Activated CD4-positive, alpha-beta T cell treated with anti-CD3 and anti-CD28 coated beads, Interleukin-2, amount 50 U/mL, for 1 hour (primary cell): ENCODE results near the gene SLC12A2.

Experiments used
- DNase-seq: peaks from one replicate; pipeline ENCODE4 v3.0.0-alpha.2; 2020

SLC12A2 gene

DNA sequence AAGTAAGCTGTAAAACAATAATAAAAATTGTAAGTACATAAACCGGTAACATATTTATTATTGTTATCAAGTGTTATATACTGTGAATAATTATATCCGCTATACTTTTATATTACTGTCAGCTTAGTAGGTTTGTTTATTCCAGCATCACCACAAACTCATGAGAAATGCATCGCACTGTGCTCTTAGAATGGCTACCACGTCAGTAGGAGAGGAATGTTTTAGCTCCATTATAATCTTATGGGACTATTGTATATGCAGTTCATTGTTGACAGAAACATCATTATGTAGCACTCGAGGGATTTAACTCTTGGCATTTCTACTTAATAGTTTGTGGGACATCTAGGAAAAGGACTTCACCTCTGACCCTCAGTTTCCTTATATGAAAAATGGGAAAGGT is 16.4 kb downstream of the SLC12A2 start:
- no peak for DNase-seq

DNA sequence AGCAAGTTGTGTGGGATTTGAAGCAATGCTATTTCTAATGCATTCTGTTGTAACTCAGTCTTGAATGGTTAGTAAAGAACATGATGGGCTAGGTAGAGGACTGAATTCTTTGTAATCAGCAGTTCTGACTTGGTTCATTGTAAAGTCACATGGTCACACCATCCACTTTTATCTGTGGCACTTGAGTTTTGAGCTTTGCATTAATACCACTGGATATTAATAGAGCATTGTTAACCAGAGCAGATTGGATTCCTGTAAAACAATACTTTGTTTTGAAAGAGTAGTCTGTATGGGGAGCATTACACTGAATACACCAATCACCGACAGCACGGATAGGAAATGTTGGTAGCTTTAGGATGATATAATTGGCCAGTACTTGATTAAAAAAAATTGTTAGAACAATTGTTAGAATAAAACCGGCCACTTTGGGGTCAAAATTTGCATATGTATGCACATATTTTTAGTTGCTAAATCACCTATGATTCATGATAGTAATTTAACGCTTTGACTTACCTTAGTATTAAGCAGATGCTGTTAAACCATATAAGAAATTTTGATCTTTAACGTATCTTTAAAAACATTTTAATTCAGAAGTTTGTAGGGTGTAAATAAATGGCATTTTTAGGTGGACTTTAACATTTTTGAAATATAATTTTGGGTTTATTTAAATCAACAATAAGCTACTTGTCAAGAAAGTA is 17.4 kb downstream of the SLC12A2 start:
- DNase-seq, result no peak

DNA sequence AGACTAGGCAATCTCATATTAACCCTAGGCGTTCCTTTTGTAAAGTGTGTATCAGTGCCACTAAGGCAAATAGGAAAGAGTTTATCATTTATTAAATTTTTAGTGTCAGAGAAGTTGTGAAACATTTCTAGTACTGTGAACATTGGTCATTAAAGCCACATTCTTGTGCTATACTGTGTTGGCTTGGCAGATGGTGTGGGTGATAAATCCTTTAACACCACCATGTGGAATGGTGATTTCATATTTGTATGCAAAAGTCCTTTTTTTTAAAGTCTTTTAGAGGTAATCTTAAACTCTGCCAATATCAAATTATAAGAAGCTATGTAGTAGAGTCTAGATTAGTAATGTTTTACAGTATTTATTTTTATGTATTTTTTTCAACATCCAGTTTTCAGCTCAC is 18.1 kb downstream of the SLC12A2 start:
- DNase-seq, result no peak

DNA sequence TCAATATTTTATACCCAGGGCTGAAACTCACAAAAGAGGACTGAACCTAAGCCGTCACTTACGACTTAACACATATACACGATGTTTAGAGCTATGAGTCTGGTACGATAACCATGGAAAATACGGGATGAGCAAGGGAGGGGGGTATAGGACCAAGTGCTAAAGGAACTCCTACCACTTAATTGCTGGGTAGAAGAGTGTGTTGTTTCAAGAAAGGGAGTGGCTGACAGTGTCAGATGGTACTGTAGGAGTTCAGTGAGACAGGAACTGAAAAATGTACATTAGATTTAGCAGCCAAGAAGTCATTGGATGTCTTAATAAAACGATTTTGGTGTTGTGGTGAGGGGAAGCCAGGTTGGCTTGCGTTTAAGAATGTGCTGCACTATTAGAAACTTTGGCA is 21.6 kb downstream of the SLC12A2 start:
- no peak for DNase-seq

DNA sequence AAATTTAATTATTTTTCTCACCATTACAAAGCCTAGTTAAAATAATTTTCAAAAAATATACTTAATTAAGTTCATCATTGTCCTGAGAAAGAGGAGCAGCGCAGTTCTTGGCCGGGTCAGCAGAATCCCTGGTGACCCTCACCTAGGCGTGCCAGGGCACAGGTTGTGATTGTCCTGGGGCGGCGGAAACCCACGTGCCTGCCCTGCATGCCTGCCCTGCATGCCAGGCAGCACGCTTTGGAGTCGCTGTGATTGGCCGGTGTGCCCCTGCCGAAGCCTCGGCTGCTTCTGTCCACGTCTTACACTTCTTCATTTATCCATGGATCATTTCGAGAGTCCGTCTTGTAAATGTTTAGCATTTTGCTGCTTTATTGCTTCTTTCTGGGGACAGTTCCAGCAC is 25.6 kb downstream of the SLC12A2 start:
- no peak for DNase-seq

DNA sequence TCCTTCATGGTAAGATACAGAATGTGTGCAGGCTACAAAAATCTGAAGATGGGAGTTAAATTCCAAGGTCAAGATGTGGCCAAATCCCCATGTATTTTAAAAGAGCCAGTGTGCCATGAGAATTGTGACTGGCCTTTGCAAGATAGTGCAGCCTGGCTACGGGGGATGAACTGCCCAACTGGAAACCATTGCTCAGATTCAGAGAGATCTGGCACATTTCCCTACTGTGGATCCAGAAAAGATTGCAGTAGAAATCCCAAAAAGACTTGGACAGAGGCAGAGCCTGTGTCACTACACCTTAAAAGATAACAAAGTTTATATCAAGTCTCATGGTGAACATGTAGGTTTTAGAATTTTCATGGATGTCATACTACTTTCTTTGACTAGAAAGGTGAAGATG is 26.2 kb downstream of the SLC12A2 start:
- DNase-seq, result no peak

DNA sequence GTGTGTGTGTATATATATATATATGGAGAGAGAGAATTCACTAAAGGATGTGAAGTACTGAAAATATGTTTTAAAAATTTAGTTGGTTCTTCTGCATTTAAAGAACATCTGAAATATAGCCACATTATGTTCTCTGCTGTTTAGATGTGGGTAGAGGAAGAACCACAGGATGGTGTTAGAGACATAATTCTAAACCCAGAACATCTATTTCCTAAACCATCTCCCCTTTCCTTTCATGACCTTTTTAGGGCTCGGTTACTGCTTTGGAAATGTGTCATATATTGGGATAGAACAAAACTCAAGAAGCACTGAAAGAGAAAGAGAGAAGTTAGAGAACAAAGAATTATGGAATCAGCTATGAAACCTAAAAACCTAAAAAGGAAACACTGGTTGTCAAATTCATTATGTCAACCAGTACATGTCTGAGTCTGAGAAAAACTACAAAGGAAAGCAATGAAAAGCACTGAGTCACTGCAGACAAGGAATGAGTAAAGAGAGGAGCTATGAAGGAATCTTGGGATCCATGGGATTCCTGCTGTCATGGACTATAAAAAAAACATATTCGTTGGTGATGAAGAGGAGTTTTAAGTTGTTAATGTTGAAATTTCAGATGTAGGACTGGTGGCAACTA is 28.4 kb downstream of the SLC12A2 start:
- no peak for DNase-seq

DNA sequence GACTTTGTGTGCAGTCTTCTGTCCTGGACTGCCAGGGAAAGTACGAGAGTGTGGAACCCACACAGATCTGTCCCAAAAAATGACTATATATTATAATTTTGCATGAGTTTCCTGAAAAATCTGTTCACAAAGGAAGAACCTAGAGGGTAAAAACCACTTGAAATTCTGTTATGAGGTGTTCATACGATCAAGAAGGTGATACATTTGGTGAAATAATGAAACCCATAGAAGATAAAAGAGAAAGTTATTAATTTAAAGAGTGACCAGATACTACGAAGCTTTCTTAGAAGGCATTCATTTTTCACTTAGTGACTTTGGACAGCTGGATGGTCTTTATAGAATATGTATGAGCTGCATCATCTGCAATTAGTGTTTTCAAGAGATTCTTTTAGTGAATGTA is 32.9 kb downstream of the SLC12A2 start:
- DNase-seq, result no peak

DNA sequence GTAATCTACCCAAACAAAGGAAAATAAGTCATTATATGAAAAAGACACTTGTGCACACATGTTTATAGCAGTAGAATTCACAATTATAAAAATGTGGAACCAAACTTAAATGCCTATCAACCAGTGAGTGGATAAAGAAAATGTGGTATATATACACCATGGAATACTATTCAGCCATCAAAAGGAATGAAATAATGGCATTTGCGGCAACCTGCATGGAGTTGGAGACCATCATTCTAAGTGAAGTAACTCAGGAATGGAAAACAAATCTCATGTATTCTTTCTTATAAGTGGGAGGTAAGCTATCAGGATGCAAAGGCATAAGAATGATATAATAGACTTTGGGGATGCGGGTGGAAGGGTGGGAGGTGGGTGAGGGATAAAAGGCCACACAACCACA is 34.6 kb downstream of the SLC12A2 start:
- no peak for DNase-seq

DNA sequence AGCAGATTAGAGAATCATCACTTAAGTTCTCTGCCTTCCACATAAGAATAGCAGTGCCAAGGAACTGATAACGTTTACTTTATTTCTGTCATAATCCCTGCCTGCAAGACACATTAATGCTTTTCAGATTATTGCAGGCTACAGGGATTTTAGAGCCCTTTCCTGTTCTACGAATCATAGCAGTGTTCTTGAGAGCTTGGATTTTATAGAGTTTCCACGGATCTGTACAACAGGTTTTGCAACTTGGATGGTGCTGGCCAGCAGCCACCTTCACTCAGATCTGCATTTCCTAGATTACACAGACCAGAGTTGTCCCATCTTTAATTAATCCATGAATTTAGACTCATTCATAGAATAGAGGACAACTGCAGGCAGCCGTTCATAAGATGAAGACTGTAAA is 38.1 kb downstream of the SLC12A2 start:
- DNase-seq, result no peak

DNA sequence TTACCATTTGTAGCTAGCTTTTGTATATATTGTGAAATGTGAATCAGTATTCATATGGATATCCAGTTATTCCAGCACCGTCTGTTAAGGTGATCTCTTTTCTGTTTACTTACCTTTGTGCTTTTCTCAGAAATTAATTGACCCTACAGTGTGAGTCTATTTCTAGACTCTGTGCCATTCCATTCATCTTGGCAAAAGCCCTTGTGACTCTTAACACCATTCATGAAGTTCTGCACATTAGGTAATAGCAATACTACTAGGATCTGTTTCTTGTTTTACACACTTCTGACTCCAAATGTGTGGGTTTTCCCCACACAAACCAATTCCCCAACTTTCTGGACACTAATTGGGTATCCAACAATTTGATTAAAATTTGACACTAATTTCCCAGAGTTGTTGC is 40.4 kb downstream of the SLC12A2 start:
- no peak for DNase-seq

DNA sequence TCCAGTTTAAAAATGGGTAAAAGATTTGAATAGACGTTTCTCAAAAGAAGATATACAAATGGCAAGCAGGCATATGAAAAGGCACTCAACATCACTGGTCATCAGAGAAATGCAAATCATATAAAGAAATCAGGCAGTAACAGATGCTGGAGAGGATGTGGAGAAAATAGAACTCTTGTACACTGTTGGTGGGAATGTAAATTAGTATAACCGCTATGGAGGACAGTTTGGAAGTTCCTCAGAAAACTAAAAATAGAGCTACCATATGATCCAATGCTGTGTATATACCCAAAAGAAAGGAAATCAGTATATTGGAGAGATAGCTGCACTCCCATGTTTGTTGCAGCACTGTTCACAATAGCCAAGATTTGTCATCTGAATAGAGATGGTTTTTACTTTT is 42.7 kb downstream of the SLC12A2 start:
- no peak for DNase-seq

DNA sequence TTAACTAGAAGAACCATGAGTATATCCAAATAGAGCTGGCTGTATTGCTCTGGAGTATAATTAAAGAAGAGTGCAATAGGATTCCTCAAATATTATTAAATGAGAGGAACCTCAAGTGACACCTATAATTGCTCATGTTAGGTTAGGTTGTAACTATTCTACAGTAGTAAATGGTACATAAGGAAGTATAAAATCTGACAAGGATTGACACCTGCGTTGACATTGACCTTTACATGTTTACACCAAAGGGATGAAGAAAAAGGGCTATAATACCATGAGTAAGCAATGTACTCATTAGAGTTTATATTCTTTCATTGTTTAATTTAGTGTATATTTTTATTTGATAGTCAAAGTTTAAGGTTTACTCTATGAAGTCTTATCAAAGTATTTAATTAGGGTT is 48.9 kb downstream of the SLC12A2 start:
- DNase-seq, result no peak

DNA sequence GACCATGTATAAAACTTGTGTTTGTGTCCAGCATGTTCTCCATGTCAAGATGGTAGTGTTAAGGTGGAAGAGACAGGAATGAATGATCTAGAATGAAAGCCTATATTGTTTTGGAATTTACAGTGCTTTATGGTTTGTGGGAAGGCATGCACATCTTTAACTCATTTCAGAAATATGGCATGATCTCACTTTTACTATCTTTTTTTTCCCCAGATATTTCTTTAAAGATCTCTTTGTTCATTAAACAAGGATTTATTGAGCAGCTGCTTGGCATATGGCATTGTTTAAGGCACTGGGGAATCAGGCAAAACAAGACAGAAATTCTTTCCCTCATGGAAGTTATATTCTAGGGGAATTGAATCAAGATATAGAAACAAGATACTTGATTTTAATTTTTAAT is 51.7 kb downstream of the SLC12A2 start:
- no peak for DNase-seq

DNA sequence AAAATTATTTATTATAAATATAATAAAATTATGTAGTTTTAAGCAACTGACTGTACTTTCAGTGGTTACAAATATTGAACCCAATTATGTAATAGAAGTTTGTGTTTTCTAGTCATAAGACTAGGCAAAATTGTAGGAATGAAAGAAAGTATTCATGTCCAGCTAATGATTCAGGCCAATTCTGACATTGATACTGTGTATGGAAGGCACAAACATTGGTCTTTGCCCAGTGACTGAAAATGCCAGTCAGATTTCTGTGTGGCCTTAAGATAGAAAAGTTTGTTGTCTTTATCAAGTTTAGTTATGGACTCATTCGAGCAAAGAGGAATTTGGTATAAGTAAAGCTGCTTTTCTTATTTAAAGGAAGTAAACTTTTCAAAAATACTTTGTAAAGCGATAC is 60.3 kb downstream of the SLC12A2 start:
- DNase-seq, result no peak

DNA sequence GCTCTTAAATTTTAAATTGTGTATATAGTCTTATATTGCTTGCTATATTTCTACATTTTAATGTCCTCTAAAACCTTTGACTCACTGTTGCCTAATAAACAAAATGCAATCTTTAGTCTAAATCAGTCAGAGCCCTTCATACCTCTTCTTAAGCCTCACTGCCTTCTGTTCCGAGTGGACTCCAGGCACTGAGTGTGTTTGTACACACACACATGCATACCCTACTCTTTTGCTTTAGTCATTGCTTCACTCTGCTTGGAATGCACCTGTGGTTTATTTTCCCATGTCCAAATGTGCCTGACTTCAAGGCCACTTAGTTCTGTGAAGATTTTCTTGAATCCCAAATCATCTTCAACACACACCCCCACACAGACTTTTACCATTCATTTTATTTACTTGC is 60.9 kb downstream of the SLC12A2 start:
- DNase-seq, result no peak

DNA sequence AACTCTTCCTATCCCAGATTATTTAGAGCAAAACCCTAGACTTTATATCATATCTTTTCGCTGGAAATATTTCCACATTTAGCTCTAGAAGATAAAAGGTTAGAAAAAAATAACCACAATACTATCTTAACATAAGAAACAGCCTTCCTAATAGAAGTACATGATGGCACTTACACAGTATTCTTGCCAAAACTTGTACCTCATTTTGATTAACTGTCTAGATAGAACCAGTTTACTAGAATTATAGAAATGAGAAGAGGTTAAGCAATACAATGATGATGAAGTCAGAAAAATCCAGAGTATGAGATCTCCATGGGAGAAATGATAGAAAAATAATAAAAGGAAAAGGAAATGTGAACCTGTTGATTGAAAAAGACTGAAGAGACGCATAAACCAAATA is 63.1 kb downstream of the SLC12A2 start:
- DNase-seq, result no peak

DNA sequence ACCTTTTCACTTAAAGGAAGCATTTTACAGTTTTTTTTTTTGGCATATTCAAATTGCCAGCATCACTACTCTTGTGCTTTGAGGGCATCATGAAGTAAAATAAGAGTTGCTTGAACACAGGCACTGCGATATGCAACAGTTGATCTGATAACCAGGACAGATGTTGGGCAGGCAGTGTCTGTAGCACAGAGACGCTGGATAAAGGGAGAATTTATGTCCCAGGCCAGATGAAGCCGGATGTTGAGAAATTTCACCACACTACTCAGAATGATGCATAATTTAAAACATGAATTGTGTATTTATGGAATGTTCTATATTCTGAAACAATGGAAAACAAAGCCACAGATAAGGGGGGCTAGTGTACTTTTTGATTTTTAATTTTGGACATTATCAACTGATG is 71.4 kb downstream of the SLC12A2 start:
- DNase-seq, result no peak

DNA sequence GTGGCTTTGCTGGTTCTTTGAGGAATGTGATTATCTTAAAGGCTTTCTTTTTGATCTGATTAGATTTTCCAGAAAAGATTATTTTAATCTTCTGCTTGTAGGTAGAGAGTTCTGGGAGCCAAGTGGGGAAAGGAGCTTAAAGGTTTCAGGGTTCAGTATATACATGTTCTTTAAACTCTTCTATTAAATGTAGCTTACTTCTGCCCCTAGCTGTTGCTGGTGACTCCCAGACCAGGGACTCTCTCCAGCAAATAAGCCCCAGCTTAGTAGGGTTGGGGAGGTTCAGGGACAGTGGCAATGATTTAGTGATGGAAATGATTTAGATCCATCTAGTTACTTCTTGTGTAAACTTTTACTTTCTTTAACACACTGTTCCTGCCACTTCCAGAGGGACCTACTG is 72.2 kb downstream of the SLC12A2 start:
- DNase-seq, result no peak

DNA sequence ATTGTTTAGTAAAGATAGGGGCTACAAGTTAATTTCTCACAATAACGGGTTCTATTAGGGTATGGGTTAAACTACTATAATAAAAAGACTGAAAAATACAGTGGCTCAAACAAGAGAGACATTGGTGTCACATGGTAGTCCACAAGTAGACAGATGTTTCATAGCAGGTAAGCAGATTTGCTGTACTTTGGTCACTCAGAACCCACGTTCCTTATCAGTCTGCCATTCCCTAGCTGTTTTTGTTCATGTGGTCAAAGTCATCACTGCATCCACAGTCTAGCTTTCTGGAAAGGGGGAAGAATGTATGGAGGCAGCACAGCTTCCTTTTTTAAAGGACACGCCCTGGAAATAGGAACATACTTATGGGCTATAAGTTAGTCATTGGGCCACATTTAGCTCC is 73.0 kb downstream of the SLC12A2 start:
- no peak for DNase-seq

DNA sequence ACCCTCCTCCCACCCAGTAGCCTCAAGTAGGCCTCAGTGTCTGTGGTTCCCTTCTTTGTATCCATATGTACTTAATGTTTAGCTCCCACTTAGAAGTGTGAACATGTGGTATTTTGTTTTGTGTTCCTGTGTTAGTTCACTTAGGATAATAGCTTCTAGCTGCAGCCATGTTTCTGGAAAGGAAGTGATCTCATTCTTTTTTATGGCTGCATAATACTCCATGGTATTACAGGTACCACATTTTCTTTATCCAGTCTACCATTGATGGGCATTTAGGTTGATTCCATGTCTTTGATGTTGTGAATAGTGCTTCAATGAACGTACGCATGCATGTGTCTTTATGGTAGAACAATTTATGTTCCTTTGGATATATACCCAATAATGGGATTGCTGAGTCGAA is 74.8 kb downstream of the SLC12A2 start:
- DNase-seq, result no peak

DNA sequence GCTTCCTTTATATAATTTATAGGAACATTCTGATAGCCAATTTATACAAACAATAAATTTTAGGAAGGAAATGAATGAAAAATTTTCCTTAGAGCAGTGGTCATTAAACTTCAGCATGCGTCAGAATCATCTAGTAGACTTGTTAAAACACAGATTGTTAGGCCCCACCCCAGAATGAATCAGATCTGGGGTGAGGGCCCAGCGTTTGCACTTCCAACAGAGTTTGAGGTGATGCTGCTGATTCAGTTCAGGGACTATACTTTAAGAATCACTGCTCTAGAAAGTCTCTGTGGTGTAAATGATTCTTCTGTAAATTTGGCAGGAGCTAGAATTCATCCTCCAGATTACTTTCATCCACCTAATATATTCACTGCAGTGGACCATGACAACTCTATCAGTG is 80.4 kb downstream of the SLC12A2 start:
- no peak for DNase-seq

DNA sequence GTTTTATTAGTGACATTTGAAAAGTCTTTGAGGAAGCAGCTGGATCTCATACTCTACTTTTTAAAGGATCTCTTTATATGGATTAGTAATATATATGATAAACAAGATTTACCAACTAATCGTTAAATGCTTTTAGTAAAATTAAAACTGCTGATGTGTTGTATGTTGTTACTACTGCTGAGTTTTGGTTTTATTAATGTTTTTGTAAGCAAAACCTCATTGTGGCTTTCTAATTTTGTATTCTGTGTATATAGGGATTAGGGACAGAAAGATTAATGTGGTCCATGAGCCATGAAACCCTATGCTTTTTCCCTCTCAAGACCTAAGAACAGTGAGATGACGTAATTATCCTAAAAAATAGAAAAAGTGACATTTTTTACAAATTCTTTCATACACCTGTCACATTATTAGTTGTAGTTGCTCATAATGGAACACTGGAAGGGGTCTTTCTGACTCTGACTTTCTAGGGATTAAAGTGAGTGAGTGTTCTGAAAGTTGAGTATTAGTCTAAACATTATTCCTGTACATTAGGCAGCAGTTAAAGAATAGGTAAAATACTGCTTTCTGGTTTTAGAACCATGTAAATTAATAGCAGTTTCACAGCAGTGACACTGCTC is 85.9 kb downstream of the SLC12A2 start:
- DNase-seq, result no peak

DNA sequence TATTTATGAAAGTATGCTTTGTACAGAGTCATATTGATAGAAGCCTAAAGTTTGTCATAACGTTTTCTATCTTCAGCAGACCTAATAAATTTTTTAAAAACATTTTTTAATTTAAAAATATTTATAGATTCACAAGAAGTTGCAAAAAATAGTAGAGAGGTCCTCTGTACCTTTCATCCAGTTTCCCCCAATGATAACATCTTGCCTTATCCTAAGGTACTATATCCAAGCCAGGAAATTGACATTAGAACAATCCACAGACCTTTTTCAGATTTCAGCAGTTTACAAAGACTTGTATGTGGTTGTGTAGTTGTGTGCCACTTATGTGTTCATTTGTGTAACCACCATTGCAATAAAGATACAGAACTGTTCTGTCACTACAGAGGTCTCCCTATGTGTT is 88.5 kb downstream of the SLC12A2 start:
- no peak for DNase-seq

DNA sequence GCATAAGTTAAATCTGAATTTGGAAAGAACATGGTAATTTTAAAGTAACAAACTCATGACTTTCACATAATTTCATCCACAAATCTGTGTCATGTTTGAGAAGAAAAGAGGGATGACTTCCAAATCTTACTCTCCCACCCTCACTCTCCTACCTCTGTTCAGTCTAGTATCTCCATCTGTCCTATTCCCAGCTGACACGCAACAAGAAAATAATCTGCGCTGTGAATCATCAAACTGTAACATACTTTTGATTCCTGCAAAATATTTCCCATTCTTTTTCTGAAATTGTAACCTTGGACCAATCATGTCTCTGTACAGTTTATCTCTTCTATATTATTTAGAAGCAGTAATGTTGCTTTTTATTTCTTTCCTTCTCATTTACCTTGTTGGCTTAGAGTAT is 91.4 kb downstream of the SLC12A2 start:
- no peak for DNase-seq
